CD14-positive monocyte (primary cell): ENCODE data around the gene CACNB4. TPM values are rescaled to one million over a fixed set of nuclear protein-coding genes. Genes with fewer than 3 reads are reported as not detected.

ENCODE experiments used
- DNase-seq, 3 donors: peaks; one replicate each; pipeline ENCODE4 v3.0.0-alpha.2; 2011 to 2022
- H2AFZ ChIP-seq: 2 replicates; pipeline ENCODE4 v1.6.0; 2012; ENCODE audit warnings: mild to moderate bottlenecking, low read depth, low read length, inconsistent platforms; ENCODE audit not compliant: insufficient read depth, poor library complexity, severe bottlenecking
- H3K27ac ChIP-seq, 2 donors: 1 replicate in 1 of 2; 2 replicates in 1 of 2; pipeline ENCODE4 v1.5.1; 2012 to 2013; ENCODE audit warnings: low read length in 2 of 2, control low read depth in 1 of 2, inconsistent platforms in 1 of 2, low read depth in 1 of 2, mild to moderate bottlenecking in 1 of 2
- H3K27me3 ChIP-seq, 2 donors: one replicate each; pipeline versions ENCODE4 v1.6.0 to v1.6.1; 2011 to 2013; ENCODE audit warnings: low read length in 2 of 2; ENCODE audit not compliant: control insufficient read depth in 2 of 2, insufficient read depth in 2 of 2
- H3K36me3 ChIP-seq, 2 donors: replicated peaks in 1 of 2; 1 replicate in 1 of 2; 2 replicates in 1 of 2; pipeline versions ENCODE4 v1.5.1 to v1.6.1; 2012 to 2013; ENCODE audit warnings: low read length in 2 of 2, control low read depth in 1 of 2, inconsistent platforms in 1 of 2, mild to moderate bottlenecking in 1 of 2; ENCODE audit not compliant: insufficient read depth in 2 of 2, control insufficient read depth in 1 of 2
- H3K4me1 ChIP-seq, 2 donors: 1 replicate in 1 of 2; 2 replicates in 1 of 2; pipeline versions ENCODE4 v1.5.1 to v1.6.1; 2012 to 2013; ENCODE audit warnings: low read length in 2 of 2, control low read depth in 1 of 2, inconsistent platforms in 1 of 2, mild to moderate bottlenecking in 1 of 2, moderate library complexity in 1 of 2; ENCODE audit not compliant: insufficient read depth in 2 of 2, control insufficient read depth in 1 of 2
- H3K4me2 ChIP-seq: replicated peaks from 2 replicates; pipeline ENCODE3; 2012; ENCODE audit warnings: low read length, moderate library complexity, mild to moderate bottlenecking; ENCODE audit not compliant: poor library complexity, severe bottlenecking; ENCODE audit errors: extremely low read depth
- H3K4me3 ChIP-seq, 3 experiments: fragments of 200-600 bp in 1 of 3; sonication (generic) in 1 of 3; replicated peaks in 1 of 3; 1 replicate in 2 of 3; 2 replicates in 1 of 3; pipeline ENCODE4 v1.5.1; 2011 to 2013; ENCODE audit warnings: low read length in 3 of 3, mild to moderate bottlenecking in 3 of 3, control low read depth in 2 of 3, low read depth in 2 of 3, inconsistent platforms in 1 of 3, moderate library complexity in 1 of 3
- H3K79me2 ChIP-seq: 2 replicates; pipeline ENCODE4 v1.6.0; 2012; ENCODE audit warnings: mild to moderate bottlenecking, control low read depth, inconsistent platforms, low read length, moderate library complexity; ENCODE audit not compliant: insufficient read depth
- H3K9ac ChIP-seq: 2 replicates; pipeline ENCODE4 v1.6.0; 2017; ENCODE audit warnings: low read length, mild to moderate bottlenecking; ENCODE audit not compliant: insufficient read depth, poor library complexity, severe bottlenecking
- H3K9me3 ChIP-seq, 2 donors: replicated peaks in 1 of 2; 1 replicate in 1 of 2; 2 replicates in 1 of 2; pipeline versions ENCODE4 v1.5.1 to v1.6.1; 2012 to 2013; ENCODE audit warnings: low read length in 2 of 2, control low read depth in 1 of 2; ENCODE audit not compliant: control insufficient read depth in 1 of 2, insufficient read depth in 1 of 2
- H4K20me1 ChIP-seq: 2 replicates; pipeline ENCODE4 v1.6.0; 2012; ENCODE audit warnings: mild to moderate bottlenecking, low read length, control low read depth, moderate library complexity; ENCODE audit not compliant: insufficient read depth
- H3K27ac Mint-ChIP-seq, 7 donors: one replicate each; pipeline ENCODE4 v1.8.0; 2020; ENCODE audit warnings: mild to moderate bottlenecking in 7 of 7, mixed read lengths in 7 of 7, moderate library complexity in 6 of 7, inconsistent platforms in 2 of 7
- H3K27me3 Mint-ChIP-seq, 3 donors: one replicate each; pipeline ENCODE4 v1.8.0; 2021 to 2022; ENCODE audit warnings: low read depth in 3 of 3, mild to moderate bottlenecking in 3 of 3, mixed read lengths in 3 of 3, moderate library complexity in 3 of 3, inconsistent platforms in 1 of 3
- H3K36me3 Mint-ChIP-seq, 2 donors: one replicate each; pipeline ENCODE4 v1.8.0; 2020; ENCODE audit warnings: mixed read lengths in 2 of 2, inconsistent platforms in 1 of 2, mild to moderate bottlenecking in 1 of 2
- H3K4me1 Mint-ChIP-seq: one replicate; pipeline ENCODE4 v1.8.0; 2020; ENCODE audit warnings: mild to moderate bottlenecking, mixed read lengths
- H3K4me3 Mint-ChIP-seq, 2 donors: one replicate each; pipeline ENCODE4 v1.8.0; 2020; ENCODE audit warnings: mild to moderate bottlenecking in 2 of 2, mixed read lengths in 2 of 2, moderate library complexity in 1 of 2
- H3K9me3 Mint-ChIP-seq, 7 donors: one replicate each; pipeline ENCODE4 v1.8.0; 2020 to 2022; ENCODE audit warnings: mixed read lengths in 7 of 7, mild to moderate bottlenecking in 6 of 7, moderate library complexity in 6 of 7, inconsistent platforms in 2 of 7
- CTCF ChIP-seq: fragments of 200-600 bp; IDR thresholded peaks from one replicate; pipeline ENCODE4 v1.8.0; 2022; ENCODE audit warnings: antibody characterized with exemption, mild to moderate bottlenecking
- WGBS: methylation state at CpG from one replicate; pipeline ENCODE4 v1.1.5; 2013; ENCODE audit warnings: missing lambda C conversion rate; ENCODE audit not compliant: insufficient coverage; 5-methylcytosine and 5-hydroxymethylcytosine counted together
- intact Hi-C, 2 donors: fragments of 100-400 bp; cut with micrococcal nuclease; formaldehyde crosslinking; loops; one replicate each; pipeline versions ENCODE4 v1.15.0 to v1.15.1; 2023
- polyA plus RNA-seq, 3 donors: library from polyadenylated mRNA; depleted of rRNA in 1 of 3; unstranded in 2 of 3; stranded (reverse) in 1 of 3; fragments of 300-500 nt in 2 of 3; fragments of >200 nt in 1 of 3; fragmentation: Illumina TruSeq in 2 of 3; gene quantifications; 1 replicate in 2 of 3; 2 replicates in 1 of 3; pipeline ENCODE4 v1.2.3, GENCODE V29; 2012 to 2021

Gene CACNB4
- polyA plus RNA-seq, 3 donors: 0.44 to 1.9 (median 1.1) TPM

GRCh38 chr2:152071092-152071491 is 27.8 kb downstream of the CACNB4 start:
- Histone ChIP-seq H3K4me2 (no peak overlapping the region), H3K36me3 (no peaks in the 10 kb centered on the region), H3K79me2 (no peaks in the 10 kb centered on the region), H3K4me3 (no peak overlapping the region), H4K20me1 (no peaks in the 10 kb centered on the region), H3K9me3 (no peaks in the 10 kb centered on the region), H2AFZ (no peak overlapping the region), H3K9ac (no peak overlapping the region), H3K27ac (no peak overlapping the region), H3K27me3 (no peaks in the 10 kb centered on the region), H3K4me1 (peaks cover 8 to 10% of the 10 kb centered on the region in 2 donors)
- intact Hi-C loops: no loop called here
- peaks cover 0 to 8% of the 10 kb centered on the region in 2 donors for H3K36me3 Mint-ChIP-seq
- peak overlapping the region in 5 of 7 donors; percentile 26 to 68 (median 49) for H3K27ac Mint-ChIP-seq
- H3K27me3 Mint-ChIP-seq: peaks cover 0 to 1% (median 0%) of the 10 kb centered on the region in 3 donors
- H3K4me3 Mint-ChIP-seq: no peak overlapping the region
- peaks cover 0 to 2% (median 0%) of the 10 kb centered on the region in 7 donors for H3K9me3 Mint-ChIP-seq
- WGBS: no CpG with 5 or more reads among the region's 1 CpG
- peaks cover 13% of the 10 kb centered on the region for H3K4me1 Mint-ChIP-seq
- DNase-seq: peak in 1 of 3 donors; percentile 23
- TF ChIP-seq CTCF: no peak

- Histone ChIP-seq H3K79me2 (no peaks in the 10 kb centered on the region), H2AFZ (no peak overlapping the region), H3K9me3 (no peaks in the 10 kb centered on the region), H4K20me1 (no peaks in the 10 kb centered on the region), H3K36me3 (no peaks in the 10 kb centered on the region), H3K4me2 (no peak overlapping the region), H3K4me1 (peaks cover 8 to 11% of the 10 kb centered on the region in 2 donors), H3K27me3 (no peaks in the 10 kb centered on the region), H3K9ac (no peak overlapping the region), H3K4me3 (no peak overlapping the region), H3K27ac (no peak overlapping the region)
- Mint-ChIP-seq H3K4me3 (no peak overlapping the region), H3K36me3 (peaks cover 0 to 4% of the 10 kb centered on the region in 2 donors), H3K4me1 (peaks cover 13% of the 10 kb centered on the region), H3K27me3 (peaks cover 0 to 1% (median 0%) of the 10 kb centered on the region in 3 donors), H3K9me3 (peaks cover 0 to 2% (median 0%) of the 10 kb centered on the region in 7 donors), H3K27ac (no peak overlapping the region)
- WGBS: 36% methylated on average over 2 of the region's 2 CpGs
- no peak for DNase-seq
- no peak for TF ChIP-seq CTCF
- intact Hi-C loops: no loop called here
These were observed 30.6 kb downstream of the CACNB4 start for GRCh38 chr2:152068226-152068625.
